Natural killer cell (primary cell): ENCODE results near the gene FHL2. TPM values are rescaled to one million over a fixed set of nuclear protein-coding genes. Genes with fewer than 3 reads are reported as not detected.

Experiments used
- ATAC-seq, 3 donors: fragments of 150-1000 bp in 2 of 3; fragments of 200-7000 bp in 1 of 3; cut with Tn5 transposase; 1 replicate in 1 of 3; 2 replicates in 2 of 3; pipeline ENCODE4 v1.10.0; 2021; ENCODE audit warnings: mild to moderate bottlenecking in 2 of 3, moderate library complexity in 2 of 3
- DNase-seq, 2 donors: peaks; one replicate each; pipeline versions ENCODE4 v3.0.0 to v3.0.0-alpha.2; 2013 to 2021; ENCODE audit warnings: mixed read lengths in 1 of 2
- H3K27ac ChIP-seq: one replicate; pipeline ENCODE4 v1.5.1; 2013; ENCODE audit warnings: mild to moderate bottlenecking, low read length
- H3K27me3 ChIP-seq: one replicate; pipeline ENCODE4 v1.6.1; 2013; ENCODE audit warnings: low read length; ENCODE audit not compliant: control insufficient read depth, insufficient read depth
- H3K36me3 ChIP-seq: one replicate; pipeline ENCODE4 v1.6.1; 2013; ENCODE audit warnings: low read length; ENCODE audit not compliant: control insufficient read depth, insufficient read depth
- H3K4me1 ChIP-seq: one replicate; pipeline ENCODE4 v1.6.1; 2013; ENCODE audit warnings: low read length; ENCODE audit not compliant: control insufficient read depth, insufficient read depth
- H3K4me3 ChIP-seq: one replicate; pipeline ENCODE4 v1.5.1; 2013; ENCODE audit warnings: low read length
- H3K9me3 ChIP-seq: one replicate; pipeline ENCODE4 v1.6.1; 2013; ENCODE audit warnings: low read length; ENCODE audit not compliant: control insufficient read depth, insufficient read depth
- H3K27ac Mint-ChIP-seq, 2 donors: one replicate each; pipeline ENCODE4 v1.8.0; 2022; ENCODE audit warnings: mild to moderate bottlenecking in 2 of 2, mixed read lengths in 2 of 2, moderate library complexity in 1 of 2
- H3K27me3 Mint-ChIP-seq, 2 donors: one replicate each; pipeline ENCODE4 v1.8.0; 2022; ENCODE audit warnings: low read depth in 2 of 2, mixed read lengths in 2 of 2
- H3K36me3 Mint-ChIP-seq: one replicate; pipeline ENCODE4 v1.8.0; 2022; ENCODE audit warnings: mixed read lengths
- H3K4me1 Mint-ChIP-seq, 2 donors: one replicate each; pipeline ENCODE4 v1.8.0; 2022; ENCODE audit warnings: mixed read lengths in 2 of 2
- H3K4me3 Mint-ChIP-seq: one replicate; pipeline ENCODE4 v1.8.0; 2022; ENCODE audit warnings: mild to moderate bottlenecking, moderate library complexity, mixed read lengths
- H3K9me3 Mint-ChIP-seq, 2 donors: one replicate each; pipeline ENCODE4 v1.8.0; 2022; ENCODE audit warnings: mixed read lengths in 2 of 2
- WGBS: methylation state at CpG from one replicate; pipeline ENCODE4 v1.1.7; 2013; ENCODE audit warnings: missing lambda C conversion rate; ENCODE audit not compliant: insufficient coverage; 5-methylcytosine and 5-hydroxymethylcytosine counted together
- intact Hi-C: fragments of 100-400 bp; cut with micrococcal nuclease; formaldehyde crosslinking; loops from one replicate; pipeline ENCODE4 v1.14.2; 2022
- total RNA-seq, 4 donors: library from RNA; stranded (reverse); fragments of 120-200 nt in 1 of 4; gene quantifications; one replicate each; pipeline versions ENCODE4 v1.2.3 to v1.2.4, GENCODE V29; 2013 to 2022
- TF ChIP-seq, protein P1 (sequence below): fragments of 200-600 bp; IDR thresholded peaks from one replicate; pipeline ENCODE4 v1.8.0; 2022; ENCODE audit warnings: antibody characterized with exemption

Gene FHL2
- total RNA-seq, 3 donors from 2014 or later (not counting 1 experiment from before 2014, with no cell fraction given), result 0.26 to 1.3 (median 0.84) TPM

GRCh38 chr2:105388971-105389381, 9.9 kb downstream of the FHL2 start:
- no peak for ATAC-seq

DNA sequence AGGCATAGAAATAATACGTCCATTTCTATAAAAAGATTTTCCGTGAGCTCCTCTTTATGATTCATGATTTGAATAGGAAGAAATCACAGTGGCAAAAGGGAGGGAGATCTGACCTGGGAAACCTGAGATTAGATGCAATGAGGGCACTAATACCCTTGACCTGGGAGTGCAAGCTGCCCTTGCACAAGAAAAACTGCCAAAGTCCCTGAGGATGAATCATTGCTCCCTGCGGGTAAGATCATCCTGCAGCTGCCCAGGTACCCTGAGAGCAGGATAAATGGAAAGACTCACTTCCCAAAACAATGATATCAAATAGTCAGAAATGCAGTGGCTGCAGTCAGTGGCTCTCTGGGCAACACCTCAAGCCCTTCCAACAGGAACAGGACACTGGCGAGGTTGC, 11.6 kb downstream of the FHL2 start:
- H3K27me3 Mint-ChIP-seq, result peaks cover 2 to 12% of the 10 kb centered on the region in 2 donors
- intact Hi-C loops, result no loop called here

More at GRCh38 chr2:105388971-105389381, 9.9 kb downstream of the FHL2 start:
- 97% methylated on average over 8 of the region's 8 CpGs for WGBS
- H3K27ac Mint-ChIP-seq, result no peak overlapping the region
- H3K9me3 ChIP-seq, result no peaks in the 10 kb centered on the region
- H3K4me1 ChIP-seq, result no peaks in the 10 kb centered on the region
- H3K27ac ChIP-seq, result no peak overlapping the region
- TF ChIP-seq, protein P1, sequence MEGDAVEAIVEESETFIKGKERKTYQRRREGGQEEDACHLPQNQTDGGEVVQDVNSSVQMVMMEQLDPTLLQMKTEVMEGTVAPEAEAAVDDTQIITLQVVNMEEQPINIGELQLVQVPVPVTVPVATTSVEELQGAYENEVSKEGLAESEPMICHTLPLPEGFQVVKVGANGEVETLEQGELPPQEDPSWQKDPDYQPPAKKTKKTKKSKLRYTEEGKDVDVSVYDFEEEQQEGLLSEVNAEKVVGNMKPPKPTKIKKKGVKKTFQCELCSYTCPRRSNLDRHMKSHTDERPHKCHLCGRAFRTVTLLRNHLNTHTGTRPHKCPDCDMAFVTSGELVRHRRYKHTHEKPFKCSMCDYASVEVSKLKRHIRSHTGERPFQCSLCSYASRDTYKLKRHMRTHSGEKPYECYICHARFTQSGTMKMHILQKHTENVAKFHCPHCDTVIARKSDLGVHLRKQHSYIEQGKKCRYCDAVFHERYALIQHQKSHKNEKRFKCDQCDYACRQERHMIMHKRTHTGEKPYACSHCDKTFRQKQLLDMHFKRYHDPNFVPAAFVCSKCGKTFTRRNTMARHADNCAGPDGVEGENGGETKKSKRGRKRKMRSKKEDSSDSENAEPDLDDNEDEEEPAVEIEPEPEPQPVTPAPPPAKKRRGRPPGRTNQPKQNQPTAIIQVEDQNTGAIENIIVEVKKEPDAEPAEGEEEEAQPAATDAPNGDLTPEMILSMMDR, result no peak
- H3K9me3 Mint-ChIP-seq, result no peaks in the 10 kb centered on the region
- intact Hi-C loops, result no loop called here
- no peak for DNase-seq
- H3K4me1 Mint-ChIP-seq, result no peaks in the 10 kb centered on the region
- no peaks in the 10 kb centered on the region for H3K36me3 Mint-ChIP-seq
- no peak overlapping the region for H3K4me3 ChIP-seq
- no peak overlapping the region for H3K4me3 Mint-ChIP-seq
- no peaks in the 10 kb centered on the region for H3K36me3 ChIP-seq
- peaks cover 12% of the 10 kb centered on the region in 2 donors for H3K27me3 Mint-ChIP-seq
- no peaks in the 10 kb centered on the region for H3K27me3 ChIP-seq

GRCh38 chr2:105385731-105386540, 12.9 kb downstream of the FHL2 start:
- Histone ChIP-seq H3K27me3 (no peaks in the 10 kb centered on the region), H3K4me3 (no peak overlapping the region), H3K36me3 (no peaks in the 10 kb centered on the region), H3K27ac (no peak overlapping the region), H3K9me3 (no peaks in the 10 kb centered on the region), H3K4me1 (no peaks in the 10 kb centered on the region)
- ATAC-seq (no peak), DNase-seq (no peak)
- WGBS, result 88% methylated on average over 20 of the region's 20 CpGs
- H3K4me1 Mint-ChIP-seq, result no peaks in the 10 kb centered on the region
- H3K27me3 Mint-ChIP-seq, result peaks cover 0 to 12% of the 10 kb centered on the region in 2 donors
- intact Hi-C loops, result no loop called here
- H3K4me3 Mint-ChIP-seq, result no peak overlapping the region
- H3K9me3 Mint-ChIP-seq, result no peaks in the 10 kb centered on the region
- H3K27ac Mint-ChIP-seq, result no peak overlapping the region
- H3K36me3 Mint-ChIP-seq, result no peaks in the 10 kb centered on the region
- TF ChIP-seq, protein P1, result no peak

More for the DNA sequence above, 11.6 kb downstream of the FHL2 start:
- DNase-seq (no peak), ATAC-seq (no peak)
- no peaks in the 10 kb centered on the region for H3K9me3 ChIP-seq
- H3K27me3 ChIP-seq, result no peaks in the 10 kb centered on the region
- no peaks in the 10 kb centered on the region for H3K36me3 ChIP-seq
- WGBS, result 93% methylated on average over 3 of the region's 4 CpGs
- TF ChIP-seq, protein P1, result no peak
- no peaks in the 10 kb centered on the region for H3K9me3 Mint-ChIP-seq
- H3K4me3 ChIP-seq, result no peak overlapping the region
- H3K27ac ChIP-seq, result no peak overlapping the region
- H3K4me1 Mint-ChIP-seq, result no peaks in the 10 kb centered on the region
- no peaks in the 10 kb centered on the region for H3K4me1 ChIP-seq
- H3K27ac Mint-ChIP-seq, result no peak overlapping the region
- H3K36me3 Mint-ChIP-seq, result no peaks in the 10 kb centered on the region
- no peak overlapping the region for H3K4me3 Mint-ChIP-seq
